Thyroid gland (tissue), 4 donors: ENCODE results near the gene MTHFD1L. TPM values are rescaled to one million over a fixed set of nuclear protein-coding genes. Genes with fewer than 3 reads are reported as not detected.

Source experiments
- DNase-seq, 2 donors: peaks; one replicate each; pipeline ENCODE4 v3.0.0-alpha.2; 2019
- H3K27ac ChIP-seq, 3 donors: fragments of 200-600 bp; sonication (generic); 1 replicate in 2 of 3; 2 replicates in 1 of 3; pipeline ENCODE4 v1.5.1; 2016 to 2019; ENCODE audit warnings: mild to moderate bottlenecking in 1 of 3, moderate library complexity in 1 of 3
- H3K27me3 ChIP-seq: fragments of 200-600 bp; sonication (generic); one replicate; pipeline ENCODE4 v1.5.1; 2019
- H3K36me3 ChIP-seq, 2 donors: fragments of 200-600 bp; sonication (generic); one replicate each; pipeline ENCODE4 v1.5.1; 2016 to 2019
- H3K4me1 ChIP-seq, 2 donors: fragments of 200-600 bp; sonication (generic); one replicate each; pipeline ENCODE4 v1.5.1; 2017 to 2019
- H3K4me3 ChIP-seq, 3 donors: fragments of 200-600 bp; sonication (generic); replicated peaks in 1 of 3; 1 replicate in 2 of 3; 2 replicates in 1 of 3; pipeline ENCODE4 v1.5.1; 2016; ENCODE audit warnings: mild to moderate bottlenecking in 1 of 3
- H3K9me3 ChIP-seq: fragments of 200-600 bp; sonication (generic); one replicate; pipeline ENCODE4 v1.5.1; 2017
- CTCF ChIP-seq, 6 experiments: fragments of 200-600 bp in 3 of 6; fragments of 450-650 bp in 3 of 6; sonication (generic) in 3 of 6; IDR thresholded peaks; one replicate each; pipeline ENCODE4 v1.5.1; 2016 to 2019; ENCODE audit warnings: antibody characterized with exemption in 6 of 6, mild to moderate bottlenecking in 2 of 6, inconsistent platforms in 1 of 6, moderate library complexity in 1 of 6
- POLR2A ChIP-seq, 2 donors: fragments of 450-650 bp; IDR thresholded peaks; one replicate each; pipeline ENCODE4 v1.6.1; 2017; ENCODE audit warnings: antibody characterized with exemption in 2 of 2, mild to moderate bottlenecking in 2 of 2, moderate library complexity in 1 of 2
- WGBS, 2 donors: methylation state at CpG; one replicate each; pipeline ENCODE4 v1.1.5; 2017; 5-methylcytosine and 5-hydroxymethylcytosine counted together
- intact Hi-C: fragments of 100-400 bp; cut with DNase I; formaldehyde crosslinking; loops from one replicate; pipeline ENCODE4 v1.15.1; 2023
- total RNA-seq, 4 donors: library from RNA; depleted of rRNA; stranded (reverse); fragments of >200 nt; gene quantifications; one replicate each; pipeline ENCODE4 v1.2.3, GENCODE V29; 2016

The MTHFD1L gene
- total RNA-seq, 4 donors from 2014 or later: 8.7 to 14.6 (median 11.0) TPM

- no peak for TF ChIP-seq POLR2A (IDR thresholded peaks at IDR 0.05)
- peak in 2 of 6 experiments; percentile 16 to 28 for TF ChIP-seq CTCF (IDR thresholded peaks at IDR 0.05)
- Histone ChIP-seq H3K27me3 (no peaks in the 10 kb centered on the region), H3K9me3 (no peaks in the 10 kb centered on the region), H3K27ac (peak overlapping the region in 2 of 3 donors; percentile 44 to 73), H3K36me3 (no peaks in the 10 kb centered on the region), H3K4me3 (no peak overlapping the region), H3K4me1 (peaks cover 0 to 25% of the 10 kb centered on the region in 2 donors)
- intact Hi-C loops: no loop called here
- whole genome bisulfite sequencing, 2 donors: 48 to 71% methylated on average over 9 of the region's 9 CpGs
- peak; percentile 72 to 84 for DNase-seq
Measured at GRCh38 chr6:151056230-151056907, 190.9 kb downstream of the MTHFD1L start.

- H3K4me3 ChIP-seq: no peak overlapping the region
- DNase-seq: no peak
- H3K4me1 ChIP-seq: peaks cover 0 to 25% of the 10 kb centered on the region in 2 donors
- WGBS, 2 donors: 93 to 100% methylated on average over 3 of the region's 3 CpGs
- H3K36me3 ChIP-seq: no peaks in the 10 kb centered on the region
- intact Hi-C loops: no loop called here
- H3K27ac ChIP-seq: peak overlapping the region in 2 of 3 donors; percentile 44 to 73
- no peaks in the 10 kb centered on the region for H3K27me3 ChIP-seq
- H3K9me3 ChIP-seq: no peaks in the 10 kb centered on the region
- no peak for TF ChIP-seq CTCF (IDR thresholded peaks at IDR 0.05)
- no peak for TF ChIP-seq POLR2A (IDR thresholded peaks at IDR 0.05)
Measured at GRCh38 chr6:151057061-151057460, 191.6 kb downstream of the MTHFD1L start.

GRCh38 chr6:151058021-151058733, 192.7 kb downstream of the MTHFD1L start:
- no peak for TF ChIP-seq CTCF (IDR thresholded peaks at IDR 0.05)
- TF ChIP-seq POLR2A (IDR thresholded peaks at IDR 0.05): no peak
- no peaks in the 10 kb centered on the region for H3K36me3 ChIP-seq
- H3K27ac ChIP-seq: no peak overlapping the region
- intact Hi-C loops: no loop called here
- H3K27me3 ChIP-seq: no peaks in the 10 kb centered on the region
- 70 to 80% methylated on average over 9 of the region's 9 CpGs for WGBS, 2 donors
- DNase-seq: no peak
- no peak overlapping the region for H3K4me3 ChIP-seq
- H3K4me1 ChIP-seq: peaks cover 0 to 25% of the 10 kb centered on the region in 2 donors
- no peaks in the 10 kb centered on the region for H3K9me3 ChIP-seq

- Histone ChIP-seq H3K36me3 (no peaks in the 10 kb centered on the region), H3K27ac (no peak overlapping the region), H3K27me3 (no peaks in the 10 kb centered on the region), H3K4me3 (no peak overlapping the region), H3K4me1 (peaks cover 0 to 17% of the 10 kb centered on the region in 2 donors), H3K9me3 (no peaks in the 10 kb centered on the region)
- TF ChIP-seq POLR2A (IDR thresholded peaks at IDR 0.05) (no peak), CTCF (IDR thresholded peaks at IDR 0.05) (no peak)
- no peak for DNase-seq
- intact Hi-C loops: no loop called here
- 86 to 91% methylated on average over 12 of the region's 12 CpGs for WGBS, 2 donors
Measured at GRCh38 chr6:151059612-151060095, 194.2 kb downstream of the MTHFD1L start.
